GM12891 (cell line): Measurements from ENCODE around the gene SCGB3A2.
"Not testable (repeated sequence)": the region's sequence is repeated elsewhere in the genome, so short reads cannot be mapped to it uniquely, and the experiment has no call there.

Experiments used
- PAX5 ChIP-seq: IDR thresholded peaks from 2 replicates; pipeline ENCODE4 v1.6.1; 2011; ENCODE audit warnings: low read length, moderate library complexity, mild to moderate bottlenecking; ENCODE audit not compliant: insufficient read depth, severe bottlenecking
- POLR2A ChIP-seq: IDR thresholded peaks from 2 replicates; pipeline ENCODE4 v1.6.1; 2011; ENCODE audit warnings: low read depth, low read length, control low read depth
- POLR2AphosphoS5 ChIP-seq: IDR thresholded peaks from 2 replicates; pipeline ENCODE4 v1.6.1; 2011; ENCODE audit warnings: low read depth, low read length, control low read depth
- POU2F2 ChIP-seq: IDR thresholded peaks from 2 replicates; pipeline ENCODE4 v1.6.1; 2011; ENCODE audit warnings: low read depth, mild to moderate bottlenecking, control low read depth, low read length, moderate library complexity
- SPI1 ChIP-seq: IDR thresholded peaks from 2 replicates; pipeline ENCODE4 v1.6.1; 2011; ENCODE audit warnings: low read depth, low read length, control low read depth
- TAF1 ChIP-seq: IDR thresholded peaks from 2 replicates; pipeline ENCODE4 v1.6.1; 2011; ENCODE audit warnings: low read depth, low read length, control low read depth

GRCh38 chr5:147872744-147873435, 5.6 kb upstream of the SCGB3A2 start:
- TF ChIP-seq POLR2A, POLR2AphosphoS5, TAF1, SPI1, POU2F2, PAX5: not testable (repeated sequence)
